ENCODE results near the gene SMARCA2. TPM values are rescaled to one million over a fixed set of nuclear protein-coding genes. Genes with fewer than 3 reads are reported as not detected.

The SMARCA2 gene
- total and polyA plus RNA-seq, 10 of the 15 experiments (the other 5 are each of a cell fraction or from before 2014, with no cell fraction given): 100 to 392 (median 204) TPM

GRCh38 chr9:2012347-2012746 is 2.8 kb upstream of the SMARCA2 start (continued):
- TF ChIP-seq BCL11A (IDR thresholded peaks at IDR 0.05; ENCODE audit: low read depth, low read length) (peak; percentile 65; the same call in 1 of the 2 replicates), SKIL (IDR thresholded peaks at IDR 0.05; ENCODE audit: low read depth, poor library complexity, severe bottlenecking) (peak; percentile 59), GABPA (IDR thresholded peaks at IDR 0.05; ENCODE audit: low read depth) (0 out of 2 replicates have a peak, but pooled peaks have one; percentile 32), ATF2 (IDR thresholded peaks at IDR 0.05; ENCODE audit: low read length) (peak; percentile 90), STAT3 (IDR thresholded peaks at IDR 0.05; ENCODE audit: low read depth, low read length) (0 out of 2 replicates have a peak, but pooled peaks have one; percentile 15), HSF1 (IDR thresholded peaks at IDR 0.05; ENCODE audit: low read depth, low read length) (no peak), FOXM1 (IDR thresholded peaks at IDR 0.05; ENCODE audit: low read depth, low read length) (peak; percentile 95), EP300 (IDR thresholded peaks at IDR 0.05; ENCODE audit: borderline replicate concordance in 1 of 2, control insufficient read depth in 1 of 2, low read depth in 2 of 2, low read length in 2 of 2) (peak; percentile 77 to 78), MEF2B (IDR thresholded peaks at IDR 0.05; ENCODE audit: partially characterized antibody, poor library complexity, severe bottlenecking) (peak; percentile 68), CREM (IDR thresholded peaks at IDR 0.05; ENCODE audit: low read depth) (peak; percentile 72), ZNF217 (IDR thresholded peaks at IDR 0.05) (no peak), CHD4 (IDR thresholded peaks at IDR 0.05) (no peak), CBX5 (IDR thresholded peaks at IDR 0.05; ENCODE audit: low read depth) (0 out of 2 replicates have a peak, but pooled peaks have one; percentile 82), CREB1 (IDR thresholded peaks at IDR 0.05; ENCODE audit: low read depth) (peak; percentile 55; the same call in 1 of the 2 replicates), ATF7 (IDR thresholded peaks at IDR 0.05; ENCODE audit: low read depth) (peak; percentile 79), IKZF1 (conservative IDR thresholded peaks at IDR 0.05) (peak; percentile 42; the same call in 1 of the 2 replicates), JUND (IDR thresholded peaks at IDR 0.05; ENCODE audit: low read depth, low read length) (peak; percentile 62), MTA3 (IDR thresholded peaks at IDR 0.05; ENCODE audit: borderline replicate concordance, low read length) (peak; percentile 74; the same call in 1 of the 2 replicates), PAX5 (IDR thresholded peaks at IDR 0.05; ENCODE audit: borderline replicate concordance, low read depth, low read length) (peak; percentile 59; the same call in 1 of the 2 replicates), TCF7 (IDR thresholded peaks at IDR 0.05; ENCODE audit: borderline replicate concordance) (peak; percentile 69)
- TF ChIP-seq, protein P1, sequence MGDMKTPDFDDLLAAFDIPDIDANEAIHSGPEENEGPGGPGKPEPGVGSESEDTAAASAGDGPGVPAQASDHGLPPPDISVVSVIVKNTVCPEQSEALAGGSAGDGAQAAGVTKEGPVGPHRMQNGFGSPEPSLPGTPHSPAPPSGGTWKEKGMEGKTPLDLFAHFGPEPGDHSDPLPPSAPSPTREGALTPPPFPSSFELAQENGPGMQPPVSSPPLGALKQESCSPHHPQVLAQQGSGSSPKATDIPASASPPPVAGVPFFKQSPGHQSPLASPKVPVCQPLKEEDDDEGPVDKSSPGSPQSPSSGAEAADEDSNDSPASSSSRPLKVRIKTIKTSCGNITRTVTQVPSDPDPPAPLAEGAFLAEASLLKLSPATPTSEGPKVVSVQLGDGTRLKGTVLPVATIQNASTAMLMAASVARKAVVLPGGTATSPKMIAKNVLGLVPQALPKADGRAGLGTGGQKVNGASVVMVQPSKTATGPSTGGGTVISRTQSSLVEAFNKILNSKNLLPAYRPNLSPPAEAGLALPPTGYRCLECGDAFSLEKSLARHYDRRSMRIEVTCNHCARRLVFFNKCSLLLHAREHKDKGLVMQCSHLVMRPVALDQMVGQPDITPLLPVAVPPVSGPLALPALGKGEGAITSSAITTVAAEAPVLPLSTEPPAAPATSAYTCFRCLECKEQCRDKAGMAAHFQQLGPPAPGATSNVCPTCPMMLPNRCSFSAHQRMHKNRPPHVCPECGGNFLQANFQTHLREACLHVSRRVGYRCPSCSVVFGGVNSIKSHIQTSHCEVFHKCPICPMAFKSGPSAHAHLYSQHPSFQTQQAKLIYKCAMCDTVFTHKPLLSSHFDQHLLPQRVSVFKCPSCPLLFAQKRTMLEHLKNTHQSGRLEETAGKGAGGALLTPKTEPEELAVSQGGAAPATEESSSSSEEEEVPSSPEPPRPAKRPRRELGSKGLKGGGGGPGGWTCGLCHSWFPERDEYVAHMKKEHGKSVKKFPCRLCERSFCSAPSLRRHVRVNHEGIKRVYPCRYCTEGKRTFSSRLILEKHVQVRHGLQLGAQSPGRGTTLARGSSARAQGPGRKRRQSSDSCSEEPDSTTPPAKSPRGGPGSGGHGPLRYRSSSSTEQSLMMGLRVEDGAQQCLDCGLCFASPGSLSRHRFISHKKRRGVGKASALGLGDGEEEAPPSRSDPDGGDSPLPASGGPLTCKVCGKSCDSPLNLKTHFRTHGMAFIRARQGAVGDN (IDR thresholded peaks at IDR 0.05): 0 out of 2 replicates have a peak, but pooled peaks have one; percentile 54

Data from GM12878 (cell line).